Measurements from ENCODE around the gene CPEB4.

The CPEB4 gene

DNA sequence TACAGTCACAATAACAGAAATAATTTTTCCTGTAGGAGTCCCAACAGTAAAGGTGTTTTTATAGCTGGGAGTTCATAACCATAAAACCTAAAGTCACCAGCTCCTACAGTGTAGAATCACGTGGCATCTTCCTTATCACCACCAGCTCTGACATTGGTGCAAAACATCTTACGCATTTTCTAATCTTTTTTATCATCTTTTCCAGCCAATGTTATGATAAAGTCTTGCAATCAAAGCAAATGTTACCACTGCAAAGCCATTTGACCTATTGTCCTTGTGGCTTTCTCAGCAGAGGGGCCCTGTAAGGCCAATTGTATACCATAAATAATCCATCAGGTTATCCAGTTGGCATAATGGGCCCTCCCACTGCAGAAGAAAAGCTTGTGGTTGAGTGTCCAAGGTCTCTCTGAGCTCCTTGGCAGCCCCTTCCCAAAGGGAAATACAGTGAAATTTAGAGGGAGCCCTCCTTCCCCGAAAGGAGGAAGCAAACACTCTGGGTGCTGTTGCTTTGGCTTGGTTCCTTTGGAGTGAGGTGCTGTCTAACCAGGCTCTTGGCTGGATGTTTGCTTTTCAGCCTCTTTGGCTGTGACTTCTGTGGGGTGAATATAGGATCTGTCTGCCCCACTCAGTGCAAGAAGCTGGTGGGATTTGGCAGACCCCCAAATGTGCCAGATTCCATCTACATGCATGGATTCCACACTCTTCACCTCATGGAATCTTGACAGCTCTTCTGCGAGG lies 29.3 kb upstream of the CPEB4 start:
- no peak for DNase-seq (ENCODE audit: low spot score)

DNA sequence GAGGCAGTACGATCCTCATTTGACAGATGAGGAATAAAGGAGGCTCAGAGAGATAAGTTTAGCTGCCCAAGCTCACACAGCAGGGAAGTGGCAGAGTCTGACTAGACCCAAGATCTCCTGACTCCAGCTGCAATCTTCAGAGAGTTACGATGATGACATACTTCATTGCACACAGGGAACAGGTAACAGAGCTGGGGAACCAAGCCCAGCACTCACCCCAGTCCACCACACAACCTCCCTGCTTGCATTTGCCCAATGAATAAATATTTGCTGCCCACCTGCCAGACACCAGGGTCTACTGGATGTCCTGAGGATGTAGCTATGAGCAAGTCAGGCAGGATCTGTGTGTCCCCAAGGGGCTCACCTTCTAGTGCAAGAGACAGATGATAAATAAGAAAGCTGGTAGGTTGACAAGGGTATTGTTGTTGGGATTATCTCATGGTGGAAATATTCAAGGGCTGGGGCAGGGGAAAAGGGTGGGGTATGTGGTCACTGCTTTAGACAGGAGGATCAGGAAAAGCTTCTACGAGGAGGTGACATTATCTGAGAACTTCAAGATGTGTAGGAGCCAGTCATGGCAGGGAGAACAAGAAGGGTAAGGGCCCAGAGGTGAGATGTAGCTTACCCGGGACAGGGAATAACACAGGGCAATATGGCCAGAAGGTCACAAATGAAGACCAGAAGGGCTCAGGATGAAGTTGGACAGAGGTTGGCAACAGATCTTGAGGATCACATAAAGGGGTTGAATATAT lies 28.6 kb upstream of the CPEB4 start:
- DNase-seq (ENCODE audit: low spot score), result no peak

DNA sequence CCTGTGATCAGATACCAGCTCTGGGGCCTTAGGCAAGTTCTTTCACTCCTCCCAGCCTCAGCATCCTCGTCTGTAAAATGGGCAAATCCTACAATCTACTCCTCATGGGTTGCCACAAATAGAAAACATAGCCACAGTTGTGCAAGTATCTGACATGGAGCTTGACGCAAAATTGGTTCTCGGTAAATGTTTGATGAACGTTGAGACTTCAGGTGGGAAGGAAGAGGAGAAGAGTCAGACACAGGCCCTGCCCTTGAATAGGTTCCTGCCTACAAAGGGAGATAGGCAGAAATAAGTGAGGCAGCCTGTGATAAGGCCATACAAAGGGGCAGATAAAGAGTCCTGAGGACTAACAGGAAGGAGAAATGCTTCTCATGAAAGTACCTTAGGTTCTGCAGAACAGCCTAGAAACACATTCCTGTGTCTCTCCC lies 26.1 kb upstream of the CPEB4 start:
- no peak for DNase-seq (ENCODE audit: low spot score)

DNA sequence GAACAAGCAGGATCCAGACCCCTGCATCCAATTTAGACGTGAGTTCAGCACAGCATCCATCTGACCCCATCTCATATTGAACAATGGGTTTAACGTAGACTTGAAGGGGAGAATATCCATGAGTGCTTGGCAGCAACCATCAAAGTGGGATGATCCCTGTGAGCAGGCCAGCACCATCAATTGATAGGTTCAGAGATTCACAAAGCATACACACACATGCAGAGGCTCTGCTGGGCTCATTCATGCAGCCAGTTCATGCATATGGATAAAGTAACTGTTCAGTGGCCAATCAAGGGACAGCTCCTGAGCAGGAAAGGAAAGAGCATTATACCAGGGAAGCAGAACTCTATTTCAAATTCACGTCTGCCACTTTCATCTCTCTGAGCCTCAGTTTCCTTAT lies 24.8 kb upstream of the CPEB4 start:
- no peak for DNase-seq (ENCODE audit: low spot score)

DNA sequence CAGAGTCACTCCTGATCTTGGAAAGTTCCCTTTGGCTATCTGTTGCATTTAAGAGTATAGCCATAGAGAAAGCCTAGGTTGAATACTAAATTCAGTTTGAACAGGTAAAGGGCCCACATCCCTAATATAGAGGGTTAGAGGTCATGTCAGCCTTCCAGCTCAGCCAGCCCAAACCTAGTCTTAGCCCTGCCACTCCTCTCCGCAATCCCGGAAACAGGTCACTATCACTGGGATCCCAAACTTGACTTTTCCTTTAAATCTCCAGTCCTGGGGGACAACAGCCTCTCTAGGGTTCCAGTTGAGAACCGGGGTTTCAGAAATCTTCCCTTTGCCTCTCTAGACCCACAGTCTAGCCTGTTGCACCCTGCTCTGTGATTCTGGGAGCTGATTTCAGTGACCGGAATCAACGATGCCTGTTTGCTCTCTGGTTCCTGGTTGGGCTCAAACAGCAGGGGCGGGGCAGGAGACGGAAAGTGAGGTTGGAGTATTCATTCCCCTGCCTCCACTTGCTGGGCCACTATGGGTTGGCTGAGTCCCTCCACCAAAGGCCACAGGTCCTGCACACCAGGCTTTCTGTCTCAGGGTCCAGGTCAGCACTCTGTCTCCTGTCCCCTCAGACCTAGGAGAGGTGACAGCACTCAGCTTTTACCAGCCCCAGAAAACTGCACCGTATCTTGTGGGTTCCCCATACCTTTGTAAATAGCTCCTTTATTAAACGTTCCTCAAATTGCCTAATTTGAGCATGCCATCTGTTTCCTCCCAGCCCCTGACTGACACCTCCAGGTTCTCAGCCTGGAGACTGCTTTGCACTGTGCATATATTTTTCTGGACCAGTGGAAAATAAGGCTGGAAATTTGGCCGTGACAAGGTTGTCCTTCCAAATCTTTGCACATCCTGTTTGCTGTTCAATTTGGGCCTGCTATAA lies 23.8 kb upstream of the CPEB4 start:
- no peak for DNase-seq (ENCODE audit: low spot score)

DNA sequence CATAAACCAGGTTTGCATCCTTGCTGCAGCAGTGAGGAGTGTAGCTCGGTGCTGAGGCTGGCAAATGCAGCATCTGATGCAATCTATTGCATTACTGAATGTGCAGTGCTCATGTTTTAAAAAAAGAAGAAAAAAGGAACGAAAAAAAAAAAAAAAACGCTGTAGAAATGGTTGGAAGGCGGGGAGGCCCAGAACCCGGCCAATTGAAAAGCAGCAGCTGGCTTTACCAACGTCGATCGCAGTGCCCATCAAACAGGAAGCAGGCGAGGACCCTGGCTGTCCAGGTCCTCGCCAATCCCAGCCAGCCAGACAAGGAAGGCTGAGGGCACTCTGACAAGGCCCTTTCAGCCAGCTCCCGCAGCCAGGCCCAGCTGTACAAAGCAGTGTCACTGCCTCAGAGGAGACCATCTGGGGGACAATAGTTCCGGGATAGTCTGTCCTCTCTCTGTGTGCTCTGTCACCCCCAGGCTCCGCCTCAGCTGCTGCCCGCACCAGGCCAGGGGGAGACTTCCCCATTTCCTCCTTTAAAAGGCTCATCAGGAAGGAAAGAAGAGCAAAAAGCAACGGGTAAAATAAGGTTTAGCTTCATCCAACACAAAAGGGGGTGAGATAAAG lies 21.8 kb upstream of the CPEB4 start:
- peak; percentile 97 for DNase-seq (ENCODE audit: low spot score)

DNA sequence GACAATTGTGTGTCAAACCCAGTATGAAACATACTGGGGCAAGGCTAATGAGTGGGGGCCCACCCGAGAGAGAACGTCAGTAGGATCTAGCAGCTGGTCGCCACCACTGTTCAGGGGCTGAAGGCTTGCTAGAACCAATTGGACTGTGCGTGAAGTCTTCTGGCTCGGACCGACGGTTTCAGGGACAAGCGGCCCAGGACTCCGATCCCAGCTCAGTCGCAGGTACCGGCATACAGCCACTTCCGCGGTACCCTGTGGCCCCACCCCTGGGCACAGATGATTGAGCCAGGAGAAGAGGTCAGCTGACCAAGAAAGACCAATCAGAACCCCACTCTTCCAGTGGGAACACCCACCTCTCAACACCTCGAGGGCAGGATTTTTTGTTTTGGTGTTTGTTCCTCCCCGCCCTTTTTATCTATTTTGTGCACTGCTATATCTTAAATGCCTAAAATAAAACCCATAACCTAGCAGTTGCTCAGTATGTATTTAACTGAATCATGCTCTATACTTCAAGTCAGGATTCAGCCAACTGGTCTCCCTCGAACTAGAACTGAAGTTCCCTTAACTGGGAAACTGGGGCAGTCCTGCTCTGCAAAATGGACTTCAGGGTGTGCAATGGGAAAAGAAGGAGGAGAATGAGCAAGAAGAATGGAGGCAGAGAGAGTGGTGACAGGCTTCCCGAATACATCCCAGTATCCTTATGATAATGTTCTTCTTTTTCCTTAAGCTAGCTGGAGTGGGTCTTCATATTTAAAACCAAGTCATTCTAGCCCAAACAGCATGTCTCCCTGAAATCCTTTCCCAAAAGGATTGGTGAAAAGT lies 21.1 kb upstream of the CPEB4 start:
- peak; percentile 88 for DNase-seq (ENCODE audit: low spot score)

DNA sequence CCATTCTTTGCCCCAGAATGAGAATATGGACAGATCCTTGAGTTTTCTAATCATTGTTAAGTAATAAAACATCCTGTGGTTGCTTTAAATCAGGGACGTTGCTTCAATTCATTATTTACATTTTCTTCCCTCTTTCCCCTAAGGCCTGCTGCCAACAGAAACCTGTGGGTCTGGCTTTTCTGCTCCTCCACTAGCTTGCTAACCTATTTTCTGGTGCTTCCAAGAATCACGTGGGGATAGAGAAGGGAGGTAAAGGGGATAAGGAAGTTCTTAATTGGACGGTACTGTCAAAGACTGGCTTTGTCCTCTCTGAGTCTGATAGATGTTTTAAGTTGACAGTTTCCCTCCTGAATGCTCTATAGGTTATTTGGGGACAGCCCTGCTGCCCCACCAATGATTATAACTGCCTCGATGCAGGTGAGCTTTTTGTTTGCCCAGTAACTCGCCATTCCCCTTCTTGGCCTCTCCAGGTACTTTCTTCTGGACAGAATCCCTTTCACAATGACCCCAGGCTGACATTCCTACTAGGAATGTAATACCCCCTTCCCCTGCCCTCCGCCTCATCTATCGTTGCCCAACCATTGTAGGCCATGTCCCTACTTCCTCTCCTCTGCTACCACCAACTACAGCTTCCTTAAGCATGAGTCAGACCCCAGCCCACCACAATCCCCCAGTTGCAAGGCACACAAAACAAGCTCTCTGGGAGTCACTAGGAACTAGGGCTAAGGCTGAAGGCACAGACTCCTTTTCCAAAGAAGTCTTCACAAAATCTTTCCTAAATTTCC lies 19.9 kb upstream of the CPEB4 start:
- no peak for DNase-seq (ENCODE audit: low spot score)

DNA sequence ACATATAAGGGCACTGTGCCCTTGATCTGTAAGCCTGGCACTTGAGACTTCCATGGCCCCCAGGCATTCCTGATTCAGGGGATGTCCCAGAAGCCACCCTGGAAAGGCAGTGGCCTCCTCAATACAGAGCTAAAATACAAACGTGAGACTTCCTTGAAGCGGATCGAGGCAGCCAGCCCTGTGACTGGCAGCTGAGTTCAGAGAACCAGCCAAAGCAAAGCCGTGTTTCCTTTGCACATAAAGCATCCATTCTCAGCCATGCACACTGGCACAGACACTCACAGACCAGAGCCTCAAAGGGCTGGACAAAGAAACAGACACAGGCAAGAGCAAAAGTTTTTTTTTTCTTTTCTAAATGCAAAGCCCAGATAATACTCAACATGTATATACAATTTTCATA lies 18.8 kb upstream of the CPEB4 start:
- DNase-seq (ENCODE audit: low spot score), result peak; percentile 89

DNA sequence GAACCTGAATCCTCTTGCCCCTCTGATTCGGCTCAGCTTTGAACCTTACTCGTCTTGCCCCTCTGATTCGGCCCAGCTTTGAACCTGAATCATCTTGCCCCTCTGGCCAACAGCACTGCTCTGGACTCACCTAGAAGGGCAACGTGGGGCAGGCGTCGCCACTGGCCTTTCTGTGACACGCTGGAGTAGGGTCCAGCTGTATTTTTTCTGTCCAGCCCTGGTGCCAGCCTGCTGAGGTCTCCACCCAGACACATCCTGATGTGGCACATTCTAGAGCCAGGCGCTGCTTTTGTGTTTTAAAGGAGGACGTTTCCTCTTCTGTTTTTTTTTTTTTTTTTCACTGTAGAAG lies 15.2 kb upstream of the CPEB4 start:
- DNase-seq (ENCODE audit: low spot score), result no peak

DNA sequence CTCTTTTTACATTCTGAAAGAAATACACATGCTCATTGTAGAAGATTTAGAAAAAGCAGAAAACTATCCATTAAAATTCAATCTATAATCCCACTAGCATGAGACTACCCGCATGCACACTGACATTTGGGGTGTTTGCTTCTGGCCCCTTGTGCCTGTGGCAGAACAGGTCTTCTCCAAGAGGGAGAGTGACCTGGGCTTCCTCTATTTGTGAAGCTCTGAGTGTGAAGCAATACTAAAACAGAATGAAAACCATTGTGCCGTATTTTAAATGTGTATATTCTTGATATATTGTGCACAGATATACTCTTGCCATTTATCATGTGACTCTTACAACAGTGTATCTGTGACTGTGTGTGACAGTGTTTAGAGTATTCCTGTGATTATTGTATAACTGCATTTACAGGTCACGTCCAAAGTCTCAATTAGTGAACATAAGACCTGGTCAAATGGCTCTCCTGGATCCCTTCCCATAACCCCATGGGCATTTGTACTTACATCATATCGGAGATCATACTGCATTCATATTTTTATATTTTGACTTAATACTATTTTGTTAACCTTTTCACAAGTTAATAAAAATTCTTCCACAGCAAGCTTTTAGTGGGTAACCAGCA lies 14.7 kb upstream of the CPEB4 start:
- no peak for DNase-seq (ENCODE audit: low spot score)

DNA sequence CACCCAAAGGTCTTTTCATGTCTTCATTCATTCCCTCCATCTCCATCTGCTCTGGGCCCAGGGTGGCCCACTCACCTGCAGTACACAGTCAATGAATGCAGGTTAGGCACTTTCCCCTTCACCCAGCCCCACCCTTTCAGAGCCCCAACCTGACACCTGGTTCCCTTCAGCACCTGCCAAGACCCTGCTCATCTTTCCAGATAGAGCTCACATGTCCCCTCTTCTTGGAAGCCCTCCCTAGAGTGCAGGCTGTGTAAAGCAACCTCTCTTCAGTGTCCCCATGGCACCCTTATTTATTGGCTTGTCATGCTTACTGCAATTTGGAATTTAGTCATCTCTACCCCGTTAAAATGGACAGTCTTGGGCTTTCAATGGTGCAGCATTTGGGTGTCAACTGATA lies 13.0 kb upstream of the CPEB4 start:
- DNase-seq (ENCODE audit: low spot score), result no peak

DNA sequence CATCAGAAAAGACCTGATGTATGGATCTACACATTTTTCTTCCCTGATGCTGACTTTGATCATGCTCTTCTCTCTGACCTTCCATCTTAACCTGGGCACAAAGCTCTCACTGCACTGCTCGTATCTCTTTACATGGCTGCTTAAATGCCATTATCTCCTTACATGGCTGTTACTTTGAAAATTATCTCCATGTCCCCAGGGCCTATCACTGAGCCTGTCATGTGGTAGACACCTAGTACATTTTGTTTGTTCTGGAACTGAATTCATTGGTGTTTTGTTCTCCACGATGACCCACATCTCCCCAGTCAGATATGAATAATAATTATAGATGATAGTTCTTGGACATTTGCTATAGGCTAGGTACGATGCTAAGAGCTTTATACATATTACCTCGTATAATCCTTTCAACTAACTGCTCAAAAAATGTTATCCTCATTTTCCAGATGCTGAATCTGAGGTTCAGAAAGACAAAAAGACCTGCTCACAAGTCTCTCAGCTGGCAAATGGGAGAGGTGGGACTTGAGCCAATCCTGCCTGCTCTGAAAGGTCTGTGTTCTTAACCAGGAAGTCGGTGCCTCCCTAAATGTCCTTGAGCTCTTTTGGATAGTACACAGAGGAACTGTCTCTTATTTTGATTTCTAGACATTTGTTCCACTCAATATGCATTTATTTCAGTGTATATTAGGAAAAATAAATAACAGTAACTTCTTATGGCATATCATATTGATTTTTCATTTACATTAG lies 9.8 kb upstream of the CPEB4 start:
- no peak for DNase-seq (ENCODE audit: low spot score)

DNA sequence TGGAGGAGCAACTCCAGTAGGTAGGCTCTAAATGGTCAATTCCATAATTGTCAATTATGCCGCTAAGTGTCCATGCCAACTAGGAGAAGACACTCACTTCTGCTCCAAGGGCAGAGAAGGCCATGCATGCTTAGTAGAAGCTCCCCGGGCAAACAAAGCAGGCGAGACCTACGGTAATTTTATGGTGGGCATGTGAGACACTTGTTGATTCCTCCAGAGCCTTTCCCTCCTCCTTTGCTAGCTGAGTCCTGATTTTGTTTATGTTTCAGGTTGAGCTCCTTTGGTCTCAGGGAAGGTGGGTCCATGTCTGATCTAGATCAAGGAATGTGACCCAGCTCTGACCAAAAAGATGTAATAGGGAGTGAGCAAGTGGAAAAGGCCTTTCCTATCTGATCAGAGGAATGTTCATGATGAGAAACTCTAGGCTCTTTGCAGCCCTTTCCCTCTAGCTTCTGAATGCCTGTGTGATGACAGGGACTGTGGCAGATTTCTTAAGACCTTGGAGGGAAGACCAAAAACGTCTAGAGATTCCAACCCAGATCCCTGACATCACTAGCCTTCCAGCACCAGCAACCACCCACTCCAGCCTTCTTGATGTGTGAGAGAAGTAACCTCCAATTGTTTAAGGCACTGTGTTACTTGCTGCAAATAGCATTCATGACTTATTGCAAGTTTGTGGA lies 7.7 kb upstream of the CPEB4 start:
- no peak for DNase-seq (ENCODE audit: low spot score)

DNA sequence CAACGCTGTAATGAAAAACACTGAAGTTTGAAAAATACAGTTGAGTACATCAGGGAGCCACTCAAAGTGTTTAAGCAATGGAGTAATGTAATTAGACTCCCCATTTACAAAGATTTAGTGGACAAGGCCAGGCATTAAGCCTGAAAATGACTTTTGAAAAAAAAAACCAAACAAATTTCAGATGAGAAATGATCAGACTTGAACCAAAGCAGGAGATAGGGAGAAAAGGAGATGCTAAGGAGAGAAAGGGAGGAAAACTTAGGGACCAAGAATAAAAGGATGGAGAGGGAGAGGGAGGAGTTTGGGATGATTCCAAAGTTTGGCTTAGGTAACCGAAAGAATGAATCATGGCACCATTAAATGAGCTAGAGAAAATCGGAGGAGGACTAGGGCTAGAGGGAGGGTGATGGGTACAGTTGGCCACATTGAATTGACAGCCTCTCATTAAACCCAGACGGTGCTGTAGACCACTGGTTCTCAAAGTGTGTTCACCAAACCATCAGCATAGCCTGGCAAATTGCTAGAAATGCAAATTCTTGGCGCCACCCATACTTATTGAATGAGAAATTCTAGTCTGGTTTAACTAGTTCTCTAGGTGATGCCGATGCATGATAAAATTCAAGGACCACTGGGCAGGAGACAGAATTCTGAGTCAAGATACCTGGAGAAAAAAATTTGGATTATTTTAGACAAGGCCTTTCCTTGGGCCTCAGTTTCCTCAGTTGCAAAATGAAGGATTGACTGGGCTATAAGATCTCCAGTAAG lies 6.2 kb upstream of the CPEB4 start:
- no peak for DNase-seq (ENCODE audit: low spot score)

DNA sequence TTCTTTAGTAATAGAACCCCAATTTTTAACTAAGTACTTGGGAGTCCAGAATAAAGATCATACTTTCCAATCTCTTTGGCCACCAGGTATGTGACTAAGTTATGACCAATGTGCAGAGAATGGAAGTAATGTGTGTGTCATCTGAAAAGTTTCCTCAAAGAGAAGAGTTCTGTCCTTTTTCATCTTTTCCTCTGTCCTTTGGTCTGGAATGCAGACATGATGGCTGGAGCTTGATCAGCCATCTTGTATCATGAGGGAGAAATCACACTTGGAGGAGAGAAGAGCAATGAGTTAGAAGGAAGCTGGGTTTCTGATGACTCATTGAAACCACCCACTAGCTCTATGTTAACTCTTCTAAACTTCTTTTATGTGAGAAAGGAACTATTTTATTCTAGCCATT lies 5.5 kb upstream of the CPEB4 start:
- no peak for DNase-seq (ENCODE audit: low spot score)

DNA sequence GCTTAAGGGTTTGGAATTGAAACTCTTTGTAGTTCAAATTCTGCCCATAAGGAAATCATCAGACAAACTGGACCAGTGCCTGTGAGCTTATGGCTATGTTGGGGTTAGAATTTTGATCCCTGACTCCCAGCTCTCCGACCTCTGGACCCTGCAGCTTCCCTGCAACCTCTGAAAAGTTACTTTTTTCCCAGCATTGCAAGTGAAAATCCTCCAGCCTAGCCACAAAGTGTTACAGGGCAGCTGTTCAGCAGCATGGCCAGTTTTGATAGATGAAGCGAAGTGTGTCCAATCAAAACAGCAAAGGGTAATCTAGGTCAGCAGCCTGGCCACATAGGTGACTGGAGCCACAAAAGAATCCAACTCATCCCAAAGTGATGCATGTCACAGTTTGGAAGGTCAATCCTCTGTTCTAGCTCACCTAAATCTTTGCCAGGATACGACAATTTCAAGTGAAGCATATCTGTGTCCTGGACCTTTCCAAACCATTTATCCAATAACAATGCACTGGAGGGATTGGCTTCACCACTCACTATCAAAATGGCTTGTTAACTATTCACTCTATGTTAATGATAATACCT lies 4.7 kb upstream of the CPEB4 start:
- DNase-seq (ENCODE audit: low spot score), result no peak

Data from putamen (tissue), 1 donor.